NAMALWA (cell line): Measurements from ENCODE around the gene CHDH.

Experiments
- DNase-seq: peaks from one replicate; pipeline ENCODE4 v3.0.0-alpha.2; 2015; ENCODE audit warnings: low spot score

CHDH gene

DNA sequence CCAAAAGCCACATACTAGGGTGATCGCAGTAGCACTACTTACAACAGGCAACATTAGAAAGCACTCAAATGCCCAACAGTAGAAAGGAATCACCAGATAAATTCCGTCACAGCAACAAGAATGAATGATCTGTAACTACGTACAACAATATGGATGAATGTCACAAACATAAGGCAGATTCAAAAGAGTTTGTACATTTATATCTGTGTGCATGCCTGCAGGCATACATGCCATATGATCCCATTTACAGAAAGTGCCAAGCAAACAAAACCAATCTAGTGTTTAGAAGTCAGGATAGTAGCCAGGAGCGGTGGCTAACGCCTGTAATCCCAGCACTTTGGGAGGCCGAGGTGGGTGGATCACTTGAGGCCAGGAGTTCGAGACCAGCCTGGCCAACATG, 3.7 kb upstream of the CHDH start:
- DNase-seq, result no peak

DNA sequence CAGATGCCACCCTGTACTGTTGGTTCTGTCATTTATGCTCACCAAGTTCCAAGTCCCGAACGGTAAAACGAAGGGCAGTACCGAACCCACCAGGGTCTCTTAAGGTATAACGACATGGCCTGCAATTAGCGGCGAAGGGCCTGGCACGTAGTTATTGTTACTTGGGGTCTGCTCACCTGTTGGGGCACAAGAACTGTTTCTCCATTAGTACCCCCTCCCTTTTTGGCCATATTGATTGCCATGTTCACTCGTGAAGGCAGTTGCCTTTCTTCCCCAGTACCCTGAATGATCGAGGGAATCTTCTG, 584 bp upstream of the CHDH start:
- no peak for DNase-seq

DNA sequence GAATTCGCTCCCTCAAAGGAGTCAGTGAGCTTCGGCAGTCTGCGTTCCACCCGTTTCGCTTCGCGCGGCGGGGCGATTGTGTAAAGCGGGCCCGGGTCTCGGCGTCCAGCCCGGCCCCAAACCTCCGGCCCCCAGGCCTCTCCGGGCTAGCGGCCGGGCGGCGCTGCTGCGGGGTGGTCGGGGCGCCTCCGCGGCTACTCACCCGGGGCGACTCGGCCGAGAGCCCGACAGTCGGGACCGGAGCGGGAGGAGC, 412 bp downstream of the CHDH start:
- DNase-seq, result no peak

DNA sequence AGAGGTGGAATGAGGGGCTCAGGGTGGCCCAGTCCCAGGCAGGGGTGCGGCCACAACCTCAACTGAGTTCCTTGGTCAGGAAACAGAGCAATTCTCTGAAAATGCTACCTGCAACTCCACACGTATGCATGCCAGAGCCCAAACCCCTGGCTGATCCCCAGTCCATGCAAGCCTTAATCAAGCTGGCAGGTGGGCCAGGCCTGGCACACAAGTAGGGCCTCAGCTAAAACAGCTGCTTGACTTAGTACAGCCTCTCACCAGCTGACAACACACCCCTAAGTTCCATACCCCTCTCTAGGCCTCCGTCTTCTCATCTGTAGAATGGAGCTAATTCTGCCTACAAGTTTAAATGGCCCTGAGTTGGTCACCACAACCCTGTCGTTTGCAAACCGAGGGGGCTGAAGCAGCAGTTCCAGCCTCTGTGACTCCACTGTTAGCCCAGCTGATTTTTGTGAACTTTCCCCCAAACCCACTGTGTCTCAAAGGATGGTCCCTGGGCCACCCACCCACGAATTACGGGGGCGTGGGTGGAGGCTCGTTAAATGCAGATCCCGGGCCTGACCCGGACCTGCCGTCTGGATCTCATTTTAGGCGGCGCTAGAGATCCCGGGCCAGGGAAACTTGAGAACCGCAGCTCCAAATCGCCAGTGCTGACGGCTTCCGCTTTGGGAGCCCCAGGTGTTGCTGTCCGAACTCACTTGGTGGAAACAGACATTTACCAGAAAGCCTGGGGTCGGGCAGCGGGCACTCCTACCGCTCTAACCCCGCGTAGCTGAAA, 927 bp downstream of the CHDH start:
- DNase-seq, result no peak

DNA sequence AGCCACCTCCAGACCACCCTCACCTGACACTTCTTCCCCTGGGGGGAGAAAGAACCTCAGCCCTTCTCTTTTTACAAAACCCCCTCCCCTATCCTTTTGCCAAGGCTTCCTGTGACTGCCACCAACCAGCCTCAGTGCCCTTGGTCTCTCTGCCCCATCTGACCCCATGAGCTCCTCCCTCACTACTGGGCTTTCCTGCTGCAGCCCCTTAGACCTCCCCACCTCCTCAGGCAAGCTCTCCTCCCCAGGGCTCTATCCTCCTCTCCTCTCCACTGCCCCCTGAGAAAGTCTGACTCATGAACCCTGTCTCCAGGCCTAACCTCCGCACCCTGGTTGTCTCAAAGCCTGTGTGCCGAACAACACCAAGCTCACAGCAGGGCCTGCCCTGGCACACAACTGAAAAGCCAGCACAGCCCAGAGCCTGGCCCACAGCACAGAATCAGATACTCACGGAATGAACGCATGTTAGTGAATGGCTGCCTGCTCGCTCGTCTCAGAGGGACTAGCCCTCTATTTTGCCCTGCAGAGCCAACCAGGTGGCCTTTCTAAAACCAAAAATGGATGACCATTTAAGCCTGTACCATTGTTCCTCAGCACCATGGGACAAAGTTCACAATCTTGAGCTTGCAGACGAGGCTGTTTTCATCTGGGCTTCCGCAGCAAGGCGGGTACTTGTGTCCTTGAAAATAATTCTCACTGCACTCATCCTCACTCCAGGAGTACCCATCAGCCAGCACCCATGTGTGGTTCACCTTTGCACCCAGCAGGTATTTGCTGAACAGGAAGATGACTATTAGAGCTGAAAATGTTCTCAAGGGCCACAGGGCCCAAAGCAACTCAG, 1.7 kb downstream of the CHDH start:
- no peak for DNase-seq

DNA sequence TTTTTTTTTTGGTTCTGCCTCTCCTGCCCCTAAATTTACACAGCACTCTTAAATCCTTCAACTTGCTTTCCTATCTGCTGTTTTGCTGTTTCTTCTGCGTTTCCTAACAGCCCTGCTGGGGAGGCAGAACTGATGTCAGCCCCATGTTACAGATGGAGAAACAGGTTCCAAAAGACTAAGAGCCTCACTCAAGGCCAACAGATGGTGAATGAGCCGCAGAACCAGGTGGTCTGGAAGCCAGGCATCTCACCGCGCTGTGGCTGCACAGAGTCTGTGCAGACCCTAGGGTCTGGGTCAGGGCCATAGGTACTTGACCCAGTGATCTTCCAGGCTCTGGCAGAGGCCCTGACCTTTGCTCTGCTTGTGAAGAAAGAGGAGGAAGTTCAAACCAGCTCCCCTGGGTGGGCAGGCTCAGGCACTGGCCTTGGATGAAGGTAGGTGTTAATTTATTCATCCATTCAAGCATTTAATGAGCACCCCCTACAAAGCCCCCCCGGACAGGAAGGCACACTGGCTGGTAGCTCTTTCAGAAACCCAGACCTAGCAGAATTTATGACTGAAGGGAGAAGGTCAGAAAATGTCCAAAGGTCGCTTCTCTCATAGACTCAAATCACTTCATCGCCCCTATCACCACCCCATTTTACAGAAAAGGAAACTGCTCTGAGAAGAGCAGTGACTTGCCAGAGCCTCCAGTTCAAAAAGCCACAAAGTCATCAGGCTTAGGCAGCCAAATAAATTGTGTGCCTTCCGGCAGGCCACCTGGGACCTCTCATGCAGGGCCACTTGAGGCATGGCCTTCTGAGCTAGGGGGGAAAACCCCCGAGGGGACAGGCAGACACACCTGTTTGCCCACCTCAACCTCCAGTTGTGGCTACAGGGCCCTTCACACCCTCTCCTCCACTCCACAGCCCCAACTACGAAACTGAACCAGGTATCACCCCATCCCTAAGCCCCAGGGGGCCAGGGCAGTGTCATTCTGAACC, 2.7 kb downstream of the CHDH start:
- no peak for DNase-seq

DNA sequence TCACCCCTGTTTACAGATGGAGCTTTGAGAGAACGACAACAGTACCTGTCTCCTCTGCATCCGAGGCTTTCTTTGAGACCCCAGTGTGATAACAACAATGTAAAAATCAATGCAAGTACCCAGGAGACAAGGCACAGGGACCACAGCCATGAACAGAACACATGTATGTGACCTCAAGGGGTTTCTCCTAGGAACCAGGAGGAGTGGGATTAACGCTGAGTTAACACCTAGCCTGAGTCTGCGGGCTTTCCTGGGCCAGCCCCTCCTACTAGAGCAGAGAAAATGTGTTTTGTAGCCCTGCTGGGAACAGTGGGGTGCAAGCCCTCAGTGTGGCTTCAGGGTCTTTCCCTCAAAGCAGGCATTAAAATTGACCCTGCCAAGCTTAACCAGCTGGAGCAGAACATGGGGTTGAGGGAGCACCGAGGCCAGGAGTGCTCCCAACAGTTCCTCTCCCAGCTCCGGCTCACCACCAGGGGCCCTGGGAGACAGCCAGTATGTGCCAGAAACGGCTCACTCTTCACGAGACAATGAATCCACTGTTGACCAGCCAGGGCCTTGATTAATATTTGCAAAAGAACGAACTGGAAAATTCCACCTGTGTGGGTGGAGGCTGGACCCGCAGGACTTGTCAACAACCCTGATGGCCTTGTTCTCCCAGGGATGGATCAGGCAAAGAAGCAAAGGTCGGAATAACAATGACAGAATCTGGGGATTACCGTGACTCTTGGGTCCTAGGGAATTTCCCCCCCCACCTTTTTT, 3.6 kb downstream of the CHDH start:
- DNase-seq, result no peak

DNA sequence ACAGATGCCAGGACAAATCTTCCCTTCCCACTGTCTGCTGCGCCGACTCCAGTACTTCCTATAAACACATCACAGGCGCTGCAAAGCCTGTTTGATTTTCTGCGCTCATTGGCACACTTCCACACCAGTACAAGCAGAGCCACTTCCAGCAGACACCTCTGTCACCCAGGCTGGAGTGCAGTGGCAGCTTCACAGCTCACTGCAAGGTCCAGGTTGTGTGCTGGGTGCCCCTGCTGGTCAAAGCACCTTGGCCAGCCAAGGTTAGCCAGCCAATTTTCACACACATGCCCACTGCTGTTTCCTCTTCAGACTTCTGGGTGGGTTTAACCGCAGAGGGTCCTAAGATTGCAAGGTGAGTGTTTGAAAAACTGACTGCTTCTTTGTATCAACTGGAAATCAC, 4.9 kb downstream of the CHDH start:
- DNase-seq, result no peak

DNA sequence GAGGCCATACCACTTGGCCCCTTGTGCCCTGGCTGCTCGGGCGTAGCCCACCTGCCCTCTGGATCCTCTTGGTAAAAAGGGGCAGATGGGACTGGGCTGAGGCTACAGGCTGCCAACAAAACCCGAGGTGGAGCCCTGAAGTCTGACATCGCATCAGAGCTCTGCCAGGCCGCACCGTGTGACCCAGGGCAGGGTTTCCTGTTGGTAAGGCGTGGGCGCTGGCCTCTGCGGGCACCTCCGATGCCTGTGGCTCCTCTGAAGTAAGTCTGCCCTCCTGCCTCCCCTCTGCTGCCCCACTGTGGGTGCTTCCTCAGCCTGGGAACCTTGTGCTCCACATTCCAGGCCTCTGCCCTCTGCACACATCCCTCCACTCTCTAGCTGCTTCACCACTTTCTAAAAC, 8.9 kb downstream of the CHDH start:
- no peak for DNase-seq

DNA sequence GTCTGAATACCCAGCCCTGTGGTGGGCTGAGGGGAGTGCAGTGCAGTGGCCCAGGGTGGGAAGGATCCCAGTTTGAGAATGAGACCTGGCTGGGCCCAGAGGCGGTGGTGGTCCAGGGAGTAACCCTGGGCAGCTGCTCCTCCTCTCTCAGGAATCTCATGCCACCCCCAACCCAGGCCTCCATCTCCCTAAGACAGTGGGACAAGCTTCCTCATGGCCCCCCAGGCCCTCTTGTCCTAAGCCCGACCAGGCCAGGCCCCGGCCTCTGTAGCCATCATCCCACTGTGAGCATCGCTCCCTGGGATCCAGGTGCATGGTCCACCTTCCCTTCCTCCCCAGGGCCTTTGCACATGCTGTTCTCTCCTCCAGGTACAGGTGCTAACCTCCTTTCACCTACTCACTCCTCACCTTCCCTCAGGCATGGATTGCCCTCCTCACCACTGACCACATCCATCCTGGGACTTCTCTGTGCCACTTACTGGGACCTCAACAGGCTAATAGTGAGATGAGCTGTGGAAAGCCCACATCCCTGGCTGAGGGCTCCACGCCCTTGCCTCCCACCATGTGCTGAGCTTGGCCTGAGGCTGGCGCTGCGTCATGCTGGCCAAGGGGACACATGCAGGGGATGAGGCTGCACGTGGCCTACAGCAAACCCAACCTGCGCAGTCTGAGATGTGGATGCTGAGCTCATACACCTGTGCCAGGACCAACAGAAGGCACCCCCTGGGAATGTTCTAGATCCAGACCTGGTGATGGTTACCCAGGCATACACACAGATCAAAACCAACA, 9.9 kb downstream of the CHDH start:
- no peak for DNase-seq

DNA sequence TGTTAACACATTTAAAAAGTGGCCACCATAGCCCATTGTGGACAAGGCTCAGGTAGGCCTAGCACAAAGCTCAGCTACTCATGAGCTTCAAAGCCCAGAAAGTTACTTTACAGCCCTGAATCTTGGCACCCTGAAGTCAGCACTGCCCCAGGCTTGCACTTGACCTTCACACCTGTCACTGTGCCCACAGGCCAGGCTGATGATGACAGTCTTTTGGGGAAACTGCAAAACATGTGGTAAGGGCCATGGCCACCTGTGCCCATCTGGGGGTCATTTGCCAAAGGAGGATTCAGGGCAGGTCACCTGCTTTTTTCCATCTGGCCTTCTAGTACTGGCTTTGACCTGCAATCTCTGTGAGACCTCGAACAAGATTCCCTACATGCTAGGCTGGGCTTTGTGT, 11.0 kb downstream of the CHDH start:
- no peak for DNase-seq

DNA sequence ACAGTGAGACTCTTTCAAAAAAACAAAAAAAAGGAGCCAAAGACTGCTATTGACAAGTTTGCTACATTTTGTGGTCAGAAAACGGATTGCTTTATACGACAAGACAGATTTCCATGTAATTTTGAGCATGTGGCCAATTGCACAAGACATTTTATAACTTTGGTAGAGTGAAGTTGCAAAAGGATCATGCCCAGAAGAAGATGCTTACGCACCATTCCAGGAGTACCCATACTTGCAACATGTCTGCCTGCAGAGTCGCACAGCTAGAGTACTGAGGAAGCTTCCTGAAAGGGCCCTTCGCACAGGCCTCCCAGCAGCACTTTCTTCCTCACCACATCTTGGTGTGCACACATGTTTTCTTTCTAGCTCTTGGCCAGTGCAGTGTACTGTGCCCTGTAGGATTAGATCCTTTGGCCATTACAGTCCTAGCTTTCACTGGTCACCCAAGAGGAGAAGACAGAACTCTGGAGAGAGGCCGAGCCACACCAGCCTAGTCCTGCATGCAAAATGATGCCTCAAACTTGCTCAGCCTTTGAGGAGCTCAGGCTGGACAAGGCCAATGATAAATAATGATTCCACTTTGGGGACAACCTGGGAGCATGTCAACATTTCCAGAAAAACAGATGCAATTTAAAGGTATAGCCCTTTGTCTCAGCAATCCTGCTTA, 11.7 kb downstream of the CHDH start:
- no peak for DNase-seq

DNA sequence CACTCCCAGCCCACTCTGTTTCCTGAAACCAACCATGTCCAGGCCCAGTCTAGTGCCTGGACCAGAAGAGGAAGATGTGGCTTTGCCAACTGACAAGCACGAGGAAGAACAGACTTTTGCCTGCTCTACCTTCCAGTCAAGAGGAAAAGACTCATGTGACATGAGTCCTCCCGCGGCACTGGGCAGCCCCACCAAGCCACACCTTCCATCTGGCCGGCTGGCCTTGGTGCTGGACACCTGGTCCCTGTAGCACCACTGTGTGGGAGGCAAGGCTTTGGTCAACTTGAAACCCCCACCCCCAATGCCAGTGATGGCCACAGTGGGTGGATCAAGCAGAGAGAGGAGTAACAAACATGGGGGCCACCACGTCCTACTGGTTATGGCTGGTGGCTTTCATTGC, 12.5 kb downstream of the CHDH start:
- no peak for DNase-seq

DNA sequence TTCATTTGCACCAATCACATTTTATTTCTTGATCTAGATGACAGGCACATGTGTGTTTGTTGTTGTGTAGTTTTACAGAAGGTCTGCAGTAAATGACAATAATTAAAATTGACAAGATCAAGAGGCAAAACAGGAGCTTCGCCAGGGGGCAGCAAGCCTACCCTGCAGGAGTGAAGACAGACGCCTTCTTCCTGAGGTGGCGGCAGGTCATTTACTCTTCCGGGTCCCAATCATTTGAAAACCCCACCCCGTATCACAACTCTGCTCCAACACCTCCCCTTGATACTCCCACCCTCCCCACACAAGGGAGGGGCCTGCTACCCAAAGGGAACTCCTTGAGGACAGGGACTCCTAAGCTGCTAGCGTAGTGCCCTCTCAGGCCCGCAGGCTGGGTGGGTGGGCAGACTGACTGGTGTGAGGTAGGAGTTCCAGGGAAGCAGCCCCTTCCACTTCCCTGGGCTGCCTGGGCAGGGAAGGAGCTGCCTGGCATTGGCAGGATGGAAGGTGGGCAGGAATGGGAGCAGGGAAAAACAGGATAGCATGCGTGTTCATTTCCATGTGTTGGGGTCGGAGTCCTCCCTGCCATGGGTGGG, 13.1 kb downstream of the CHDH start:
- no peak for DNase-seq

DNA sequence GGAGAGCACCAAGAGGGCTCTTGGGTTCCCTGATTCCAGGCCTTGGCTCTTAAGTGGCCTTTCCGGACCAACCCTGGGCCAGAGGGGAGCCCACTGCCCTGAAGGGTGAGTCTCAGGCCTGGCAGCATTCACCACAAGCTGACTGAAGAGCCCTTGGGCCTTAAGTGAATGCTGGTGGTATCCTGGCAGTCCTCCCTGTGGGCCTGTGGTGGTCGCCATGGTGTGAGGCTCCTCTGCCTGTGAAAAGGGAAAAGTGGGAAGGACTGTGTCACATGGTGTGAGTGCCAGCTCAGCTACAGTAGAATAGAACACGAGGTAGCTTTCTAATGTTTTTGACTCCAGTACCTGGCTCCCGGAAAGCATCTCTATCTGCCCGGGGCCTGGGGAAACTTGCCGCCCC, 15.3 kb downstream of the CHDH start:
- DNase-seq, result no peak

DNA sequence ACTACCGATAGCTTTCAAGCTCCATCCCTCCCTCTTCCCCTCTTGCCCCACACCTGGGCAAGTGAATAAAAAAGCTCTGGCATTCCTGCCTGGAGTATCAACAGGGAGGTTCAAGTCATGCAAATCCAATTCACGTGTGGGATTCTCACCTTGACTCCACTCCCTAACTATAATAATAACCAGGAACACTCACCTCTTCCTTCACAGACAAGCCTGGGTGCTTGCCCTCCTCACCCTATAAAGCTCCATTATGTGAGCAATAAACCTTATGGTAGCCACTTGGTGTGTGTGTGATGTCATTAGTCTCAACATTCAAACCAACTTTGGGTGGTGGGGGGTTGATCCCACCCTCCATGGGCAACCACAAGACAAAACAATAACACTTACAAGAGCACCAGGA, 16.6 kb downstream of the CHDH start:
- no peak for DNase-seq

DNA sequence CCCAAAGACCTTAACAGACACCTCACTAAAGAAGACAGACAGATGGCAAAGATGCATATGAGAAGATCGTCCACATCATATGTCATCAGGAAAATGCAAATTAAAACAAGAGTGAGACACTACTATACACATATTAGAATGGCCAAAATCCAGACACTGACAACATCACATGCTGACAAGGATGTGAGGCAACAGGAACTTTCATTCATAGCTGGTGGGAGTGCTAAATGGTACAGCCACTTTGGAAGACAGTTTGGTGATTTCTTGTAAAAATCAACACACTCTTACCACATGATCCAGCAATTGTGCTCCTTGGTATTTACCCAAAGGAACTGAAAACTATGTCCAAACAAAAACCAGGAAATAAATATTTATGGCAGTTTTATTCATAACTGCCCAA, 17.6 kb downstream of the CHDH start:
- DNase-seq, result no peak

DNA sequence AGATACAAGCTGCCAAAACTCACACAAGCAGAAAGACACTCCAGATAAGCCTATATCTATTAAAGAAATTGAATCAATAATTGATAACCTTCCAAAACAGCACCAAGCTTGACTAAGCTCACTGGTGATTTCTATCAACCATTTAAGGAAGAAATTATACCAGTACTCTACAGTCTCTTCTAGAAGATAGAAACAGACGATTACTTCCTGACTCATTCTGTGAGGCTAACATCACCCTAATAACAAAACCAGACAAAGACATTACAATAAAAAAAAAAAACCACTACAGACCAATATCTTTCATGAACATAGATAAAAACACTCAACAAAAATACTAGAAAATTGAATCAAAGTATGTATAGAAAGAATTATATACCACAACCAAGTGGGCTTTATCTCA, 20.2 kb downstream of the CHDH start:
- no peak for DNase-seq

DNA sequence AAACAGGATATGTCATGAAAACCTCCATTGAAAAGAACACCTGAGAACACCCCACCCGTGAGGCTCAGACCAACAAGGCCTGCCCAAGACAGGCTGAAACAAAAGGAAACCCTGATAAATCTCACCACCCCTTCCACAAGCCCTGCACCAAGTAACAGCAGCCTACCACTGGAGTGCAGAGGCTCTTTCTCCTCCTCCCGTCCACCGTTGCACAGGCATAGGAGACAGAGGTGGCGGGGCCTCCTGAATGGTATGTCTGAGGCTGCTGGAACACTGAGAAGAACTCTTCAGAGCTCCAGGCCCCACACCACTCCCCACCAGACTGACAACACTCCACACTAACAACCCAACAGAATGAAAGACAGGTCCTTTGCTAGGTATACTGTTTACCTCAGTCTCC, 21.4 kb downstream of the CHDH start:
- no peak for DNase-seq

DNA sequence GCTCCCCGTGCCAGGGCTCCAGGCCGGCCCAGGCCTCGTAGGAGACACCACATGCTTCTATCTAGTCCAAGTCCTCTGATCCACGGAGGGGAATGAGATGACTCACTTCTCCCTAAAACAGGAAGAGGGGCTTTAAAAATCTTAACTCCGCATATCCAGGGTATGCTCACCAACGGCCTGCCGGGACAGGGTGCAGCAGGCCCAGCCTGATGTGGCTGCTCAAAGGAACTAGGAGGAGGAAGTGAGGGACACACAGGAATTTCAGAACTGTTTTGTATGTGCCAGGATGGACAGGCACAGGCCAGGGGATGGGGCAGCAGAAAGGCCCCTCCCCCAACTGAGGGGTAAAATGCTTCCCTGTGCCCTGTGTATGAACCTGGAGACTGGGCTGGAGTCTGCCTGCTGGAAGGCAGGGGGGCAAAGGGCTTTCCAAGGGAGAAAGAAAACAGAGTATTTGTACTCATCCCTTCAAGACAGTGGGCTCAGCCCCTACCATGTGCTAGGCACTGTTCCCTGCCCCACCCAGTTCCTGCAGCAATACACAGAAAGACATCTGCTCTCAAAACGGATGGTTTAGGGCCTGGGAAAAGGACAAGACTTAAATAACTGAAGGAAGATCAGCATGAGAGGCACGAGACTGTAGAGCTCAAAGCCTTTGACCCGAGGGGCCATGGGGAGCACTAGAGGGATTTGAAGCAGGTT, 22.1 kb downstream of the CHDH start:
- no peak for DNase-seq
